Smooth muscle cell (in vitro differentiated cells): ENCODE results near the gene FTCD. TPM values are rescaled to one million over a fixed set of nuclear protein-coding genes. Genes with fewer than 3 reads are reported as not detected.

Source experiments
- DNase-seq: peaks from one replicate; lab custom pipeline; 2025; ENCODE audit not compliant: unreplicated experiment; lab: John Stamatoyannopoulos, UW
- H2AFZ ChIP-seq: fragments of 200-600 bp; sonication (generic); 2 replicates; pipeline ENCODE4 v1.6.0; 2016; ENCODE audit warnings: antibody characterized with exemption, low read depth, mild to moderate bottlenecking
- H3F3A ChIP-seq: fragments of 200-600 bp; sonication (generic); 2 replicates; pipeline ENCODE4 v1.6.0; 2017; ENCODE audit warnings: antibody characterized with exemption, low read depth
- H3K27ac ChIP-seq: fragments of 200-600 bp; sonication (generic); 2 replicates; pipeline ENCODE4 v1.5.1; 2016; ENCODE audit warnings: low read depth, mild to moderate bottlenecking
- H3K27me3 ChIP-seq: fragments of 200-600 bp; sonication (generic); 2 replicates; pipeline ENCODE4 v1.6.1; 2016; ENCODE audit warnings: low read depth, mild to moderate bottlenecking
- H3K36me3 ChIP-seq: fragments of 200-600 bp; sonication (generic); 2 replicates; pipeline ENCODE4 v1.5.1; 2016; ENCODE audit warnings: low read depth
- H3K4me1 ChIP-seq: fragments of 200-600 bp; sonication (generic); 2 replicates; pipeline ENCODE4 v1.5.1; 2016; ENCODE audit warnings: low read depth
- H3K4me2 ChIP-seq: fragments of 200-600 bp; sonication (generic); 2 replicates; pipeline ENCODE4 v1.6.0; 2016; ENCODE audit warnings: mild to moderate bottlenecking
- H3K4me3 ChIP-seq: fragments of 200-600 bp; sonication (generic); 2 replicates; pipeline ENCODE4 v1.5.1; 2016; ENCODE audit warnings: mild to moderate bottlenecking
- H3K79me2 ChIP-seq: fragments of 200-600 bp; sonication (generic); 2 replicates; pipeline ENCODE4 v1.6.0; 2016; ENCODE audit warnings: low read depth, mild to moderate bottlenecking
- H3K9ac ChIP-seq: fragments of 200-600 bp; sonication (generic); 2 replicates; pipeline ENCODE4 v1.6.0; 2016; ENCODE audit warnings: low read depth
- H3K9me3 ChIP-seq: fragments of 200-600 bp; sonication (generic); replicated peaks from 2 replicates; pipeline ENCODE4 v1.5.1; 2016; ENCODE audit warnings: low read depth
- H4K20me1 ChIP-seq: fragments of 200-600 bp; sonication (generic); 2 replicates; pipeline ENCODE4 v1.6.0; 2016; ENCODE audit warnings: low read depth
- CTCF ChIP-seq: fragments of 200-600 bp; sonication (generic); IDR thresholded peaks from 2 replicates; pipeline ENCODE4 v1.5.1; 2017; ENCODE audit warnings: borderline replicate concordance, mild to moderate bottlenecking, antibody characterized with exemption; ENCODE audit not compliant: insufficient read depth, poor library complexity, severe bottlenecking
- WGBS: methylation state at CpG from one replicate; pipeline ENCODE4 v1.1.7; 2016; ENCODE audit warnings: low lambda C conversion rate; 5-methylcytosine and 5-hydroxymethylcytosine counted together
- polyA plus RNA-seq: library from polyadenylated mRNA; unstranded; fragments of >200 nt; fragmentation: Nextera tagmentation; extraction: Ambion mirVana; gene quantifications from 2 replicates; pipeline ENCODE4 v1.2.1, GENCODE V29; 2016
- total RNA-seq: library from RNA; depleted of rRNA; stranded (reverse); fragments of >200 nt; gene quantifications from 2 replicates; pipeline ENCODE4 v1.2.3, GENCODE V29; 2014

FTCD gene
- total and polyA plus RNA-seq, 2 experiments from 2014 or later: 1.3 to 15.2 TPM

DNA sequence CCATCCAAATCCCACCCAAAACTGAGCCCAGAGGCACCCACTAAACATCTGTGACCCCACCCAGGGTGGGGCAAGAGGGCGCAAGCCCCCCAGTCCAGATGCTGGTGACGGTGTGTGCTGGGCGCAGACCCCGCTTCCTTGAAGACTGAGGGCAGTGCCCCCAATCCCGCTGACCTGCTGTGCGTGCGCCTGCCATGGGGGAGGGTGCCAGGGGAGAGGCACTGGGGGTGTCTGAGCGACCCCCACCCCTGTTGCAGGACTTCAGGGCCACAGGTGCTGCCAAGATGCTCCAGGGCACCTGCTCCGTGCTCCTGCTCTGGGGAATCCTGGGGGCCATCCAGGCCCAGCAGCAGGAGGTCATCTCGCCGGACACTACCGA is 44.2 kb downstream of the FTCD start:
- H3K4me3 ChIP-seq: no peak overlapping the region
- peaks cover 98% of the 10 kb centered on the region for H3K79me2 ChIP-seq
- no peak for DNase-seq
- no peaks in the 10 kb centered on the region for H3K9me3 ChIP-seq
- 97% methylated on average over 11 of the region's 12 CpGs for WGBS
- H3F3A ChIP-seq: peaks cover 35% of the 10 kb centered on the region
- H3K4me2 ChIP-seq: no peak overlapping the region
- H3K4me1 ChIP-seq: peaks cover 6% of the 10 kb centered on the region
- no peaks in the 10 kb centered on the region for H3K27me3 ChIP-seq
- H2AFZ ChIP-seq: no peak overlapping the region
- TF ChIP-seq CTCF: no peak
- no peak overlapping the region for H3K9ac ChIP-seq
- peaks cover 17% of the 10 kb centered on the region for H3K36me3 ChIP-seq
- peaks cover 98% of the 10 kb centered on the region for H4K20me1 ChIP-seq
- H3K27ac ChIP-seq: peak overlapping the region; percentile 77

DNA sequence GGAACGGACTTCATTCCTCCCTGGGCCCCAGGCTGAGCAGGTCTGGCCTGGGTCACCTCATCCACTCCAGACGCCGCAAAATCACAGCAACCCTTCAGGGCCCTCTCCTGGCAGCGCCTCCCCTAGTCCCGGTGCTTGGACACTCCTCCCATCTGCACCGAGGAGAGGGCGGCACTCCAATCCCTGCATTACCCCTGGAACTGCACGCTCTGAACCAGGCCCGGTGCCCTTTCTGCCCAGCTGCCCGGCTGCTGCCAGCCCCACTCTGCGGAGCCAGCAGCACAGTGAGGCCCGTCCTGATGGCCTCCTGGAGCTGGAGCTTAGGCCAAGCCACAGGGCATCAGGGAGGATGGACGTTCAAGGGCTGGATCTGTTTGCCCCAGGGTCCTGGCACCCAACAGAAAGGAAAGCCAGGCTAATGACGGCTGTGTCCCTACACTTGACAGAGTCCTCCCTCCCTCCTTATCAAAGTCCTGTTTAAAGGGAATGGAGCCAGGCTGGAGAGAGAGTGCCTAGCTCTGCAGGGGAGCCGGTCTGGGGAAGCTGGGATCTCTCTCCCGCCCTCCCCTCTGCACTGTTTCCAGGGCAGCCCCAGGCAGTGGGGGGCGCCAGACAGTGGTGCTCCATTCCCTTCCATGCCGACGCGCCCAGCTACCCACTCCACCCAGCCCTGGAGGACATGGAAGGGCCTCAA is 44.7 kb downstream of the FTCD start:
- H3K9me3 ChIP-seq: no peaks in the 10 kb centered on the region
- peaks cover 98% of the 10 kb centered on the region for H3K79me2 ChIP-seq
- peaks cover 35% of the 10 kb centered on the region for H3F3A ChIP-seq
- H3K36me3 ChIP-seq: peaks cover 17% of the 10 kb centered on the region
- H2AFZ ChIP-seq: no peak overlapping the region
- no peak for TF ChIP-seq CTCF
- no peaks in the 10 kb centered on the region for H3K27me3 ChIP-seq
- peak overlapping the region; percentile 77 for H3K27ac ChIP-seq
- peaks cover 98% of the 10 kb centered on the region for H4K20me1 ChIP-seq
- H3K9ac ChIP-seq: no peak overlapping the region
- DNase-seq: no peak
- H3K4me1 ChIP-seq: peaks cover 6% of the 10 kb centered on the region
- 80% methylated on average over 18 of the region's 20 CpGs for WGBS
- H3K4me3 ChIP-seq: no peak overlapping the region
- no peak overlapping the region for H3K4me2 ChIP-seq

DNA sequence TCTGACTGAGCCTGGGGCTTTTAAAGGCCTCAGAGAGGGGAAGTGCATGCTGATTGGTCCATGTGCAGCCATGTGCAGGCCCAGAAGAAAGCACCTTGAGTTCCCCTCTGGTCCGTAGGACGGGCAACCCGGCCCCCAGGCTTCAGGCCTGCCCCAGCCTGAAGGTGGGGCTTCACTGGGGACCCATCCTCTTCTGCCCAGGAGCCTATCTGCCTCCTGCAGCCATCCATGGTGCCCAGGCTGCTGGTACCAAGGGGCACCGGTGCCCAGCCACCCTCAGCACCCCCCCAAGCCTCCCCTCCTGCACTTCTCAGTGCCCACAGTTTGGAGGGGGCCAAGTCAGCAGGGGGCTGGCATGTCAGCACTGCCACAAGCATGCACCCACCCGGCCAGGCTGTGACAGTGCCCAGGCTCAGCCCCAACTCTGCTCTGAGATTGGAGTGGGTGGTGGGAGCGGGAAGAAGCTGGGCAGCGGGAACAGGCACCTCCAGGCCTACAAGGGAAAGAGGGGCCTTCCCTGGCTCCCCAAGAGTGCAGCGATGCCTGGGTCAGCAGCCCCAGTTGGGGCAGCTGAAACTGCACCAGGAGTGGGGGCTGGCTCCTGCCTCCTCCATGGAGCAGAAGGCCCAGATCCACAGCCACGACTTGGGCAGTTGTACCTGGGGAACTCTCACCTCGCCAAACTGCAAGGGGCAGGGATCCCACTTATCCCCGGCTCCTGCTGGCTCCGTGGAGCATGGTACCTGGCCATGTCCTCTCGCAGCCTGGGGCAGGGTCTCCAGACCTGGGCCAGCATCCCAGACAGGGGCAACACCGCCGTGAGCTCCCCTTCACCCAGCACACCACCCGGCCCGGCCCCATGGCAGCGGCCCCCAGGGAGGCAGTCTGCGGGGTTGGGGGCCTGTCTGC is 45.8 kb downstream of the FTCD start:
- no peaks in the 10 kb centered on the region for H3K27me3 ChIP-seq
- H3F3A ChIP-seq: peaks cover 31% of the 10 kb centered on the region
- TF ChIP-seq CTCF: no peak
- no peak overlapping the region for H2AFZ ChIP-seq
- DNase-seq: no peak
- peaks cover 98% of the 10 kb centered on the region for H4K20me1 ChIP-seq
- H3K27ac ChIP-seq: peak overlapping the region; percentile 77
- H3K4me1 ChIP-seq: peaks cover 6% of the 10 kb centered on the region
- H3K9ac ChIP-seq: no peak overlapping the region
- 86% methylated on average over 19 of the region's 19 CpGs for WGBS
- H3K4me2 ChIP-seq: no peak overlapping the region
- H3K36me3 ChIP-seq: peaks cover 9% of the 10 kb centered on the region
- H3K9me3 ChIP-seq: no peaks in the 10 kb centered on the region
- H3K79me2 ChIP-seq: peaks cover 98% of the 10 kb centered on the region
- H3K4me3 ChIP-seq: no peak overlapping the region
